WTC11 (cell line): Measurements from ENCODE around the gene ARAP2. TPM values are rescaled to one million over a fixed set of nuclear protein-coding genes. Genes with fewer than 3 reads are reported as not detected.

Experiments used
- ATAC-seq: fragments of 200-7000 bp; cut with Tn5 transposase; 2 replicates; pipeline ENCODE4 v1.10.0; 2021; ENCODE audit warnings: mild to moderate bottlenecking, moderate library complexity
- CTCF ChIA-PET: fragments of 300-600 bp; sonication (Branson Sonifier 250); formaldehyde crosslinking; loops from one replicate; lab custom pipeline; 2021; ENCODE audit warnings: antibody characterized with exemption; lab: Charles Lee
- POLR2A ChIA-PET: fragments of 350-600 bp; sonication (Branson Sonifier 250); formaldehyde crosslinking; loops from one replicate; lab custom pipeline; 2021; ENCODE audit warnings: antibody characterized with exemption; lab: Charles Lee
- DNase-seq: peaks from one replicate; pipeline ENCODE4 v3.0.0; 2021; ENCODE audit warnings: low spot score
- H3K27ac Mint-ChIP-seq: 2 replicates; pipeline ENCODE4 v1.8.0; 2021; ENCODE audit warnings: mixed read lengths
- H3K27me3 Mint-ChIP-seq: 2 replicates; pipeline ENCODE4 v1.8.0; 2021; ENCODE audit warnings: low read depth, mild to moderate bottlenecking, moderate library complexity, mixed read lengths
- H3K36me3 Mint-ChIP-seq: 2 replicates; pipeline ENCODE4 v1.8.0; 2021; ENCODE audit warnings: mixed read lengths
- H3K4me1 Mint-ChIP-seq: 2 replicates; pipeline ENCODE4 v1.8.0; 2022; ENCODE audit warnings: mixed read lengths
- H3K4me3 Mint-ChIP-seq: 2 replicates; pipeline ENCODE4 v1.8.0; 2021; ENCODE audit warnings: mild to moderate bottlenecking, moderate library complexity, mixed read lengths
- H3K9me3 Mint-ChIP-seq: 2 replicates; pipeline ENCODE4 v1.8.0; 2021; ENCODE audit warnings: mixed read lengths
- AR ChIP-seq: fragments of 250-450 bp; sonication (Bioruptor Pico); IDR thresholded peaks from 2 replicates; pipeline ENCODE4 v1.9.0; 2021; ENCODE audit warnings: mild to moderate bottlenecking
- ATF3 ChIP-seq: sonication (generic); formaldehyde crosslinking; conservative IDR thresholded peaks from 2 replicates; pipeline ENCODE4 v1.8.1; 2022; ENCODE audit warnings: mild to moderate bottlenecking, missing genetic modification reagents
- CREM ChIP-seq: sonication (generic); formaldehyde crosslinking; IDR thresholded peaks from 2 replicates; pipeline ENCODE4 v1.8.1; 2022; ENCODE audit warnings: mild to moderate bottlenecking, missing genetic modification reagents, moderate library complexity
- E2F4 ChIP-seq: sonication (generic); formaldehyde crosslinking; IDR thresholded peaks from 2 replicates; pipeline ENCODE4 v1.8.1; 2022; ENCODE audit warnings: low read depth, mild to moderate bottlenecking, moderate library complexity, missing genetic modification reagents, borderline replicate concordance
- ESRRA ChIP-seq: sonication (generic); formaldehyde crosslinking; IDR thresholded peaks from 2 replicates; pipeline ENCODE4 v1.8.1; 2022; ENCODE audit warnings: mild to moderate bottlenecking, missing genetic modification reagents, borderline replicate concordance
- FOXP1 ChIP-seq: sonication (generic); formaldehyde crosslinking; IDR thresholded peaks from 2 replicates; pipeline ENCODE4 v1.8.0; 2022; ENCODE audit warnings: missing genetic modification reagents, mild to moderate bottlenecking, moderate library complexity, borderline replicate concordance
- KAT7 ChIP-seq: sonication (generic); formaldehyde crosslinking; IDR thresholded peaks from 2 replicates; pipeline ENCODE4 v1.8.1; 2023; ENCODE audit warnings: missing genetic modification reagents, mild to moderate bottlenecking, borderline replicate concordance
- MAX ChIP-seq: sonication (generic); formaldehyde crosslinking; IDR thresholded peaks from 2 replicates; pipeline ENCODE4 v1.8.0; 2022; ENCODE audit warnings: mild to moderate bottlenecking, missing genetic modification reagents
- NFE2L1 ChIP-seq: sonication (generic); formaldehyde crosslinking; IDR thresholded peaks from 2 replicates; pipeline ENCODE4 v1.8.1; 2023; ENCODE audit warnings: missing genetic modification reagents
- NR2C2 ChIP-seq: sonication (generic); formaldehyde crosslinking; IDR thresholded peaks from 2 replicates; pipeline ENCODE4 v1.8.0; 2022; ENCODE audit warnings: mild to moderate bottlenecking, missing genetic modification reagents
- OVOL2 ChIP-seq: fragments of 250-450 bp; sonication (Bioruptor Pico); IDR thresholded peaks from 2 replicates; pipeline ENCODE4 v1.9.0; 2021; ENCODE audit warnings: mild to moderate bottlenecking, borderline replicate concordance
- RELA ChIP-seq: sonication (generic); formaldehyde crosslinking; IDR thresholded peaks from 2 replicates; pipeline ENCODE4 v1.8.1; 2022; ENCODE audit warnings: missing genetic modification reagents, mild to moderate bottlenecking, borderline replicate concordance
- SMAD3 ChIP-seq: sonication (generic); formaldehyde crosslinking; IDR thresholded peaks from 2 replicates; pipeline ENCODE4 v1.8.0; 2022; ENCODE audit warnings: missing genetic modification reagents, mild to moderate bottlenecking, borderline replicate concordance
- TP53 ChIP-seq: sonication (generic); formaldehyde crosslinking; IDR thresholded peaks from 2 replicates; pipeline ENCODE4 v1.8.1; 2023; ENCODE audit warnings: mild to moderate bottlenecking, missing genetic modification reagents
- ZNF232 ChIP-seq: sonication (generic); formaldehyde crosslinking; IDR thresholded peaks from 2 replicates; pipeline ENCODE4 v1.8.0; 2022; ENCODE audit warnings: mild to moderate bottlenecking, missing genetic modification reagents
- ZNF396 ChIP-seq: fragments of 250-450 bp; sonication (Bioruptor Pico); IDR thresholded peaks from 2 replicates; pipeline ENCODE4 v1.8.0; 2021; ENCODE audit warnings: mild to moderate bottlenecking, moderate library complexity, borderline replicate concordance
- ZNF416 ChIP-seq: fragments of 250-450 bp; sonication (Bioruptor Pico); IDR thresholded peaks from 2 replicates; pipeline ENCODE4 v1.9.0; 2021; ENCODE audit warnings: mild to moderate bottlenecking, inconsistent platforms
- ZNF423 ChIP-seq: fragments of 250-450 bp; sonication (Bioruptor Pico); IDR thresholded peaks from 2 replicates; pipeline ENCODE4 v2.1.2; 2022; ENCODE audit warnings: mild to moderate bottlenecking, moderate library complexity
- ZNF671 ChIP-seq: fragments of 250-450 bp; sonication (Bioruptor Pico); IDR thresholded peaks from 2 replicates; pipeline ENCODE4 v1.8.0; 2021; ENCODE audit warnings: mild to moderate bottlenecking
- total RNA-seq: library from RNA; stranded (reverse); gene quantifications from 3 replicates; pipeline ENCODE4 v1.2.3, GENCODE V29; 2021
- TF ChIP-seq, protein P1 (sequence below): sonication (generic); formaldehyde crosslinking; IDR thresholded peaks from 2 replicates; pipeline ENCODE4 v1.8.0; 2023; ENCODE audit warnings: missing genetic modification reagents
- TF ChIP-seq, protein P2 (sequence below): sonication (generic); formaldehyde crosslinking; IDR thresholded peaks from 2 replicates; pipeline ENCODE4 v1.8.1; 2023; ENCODE audit warnings: mild to moderate bottlenecking, missing genetic modification reagents
- TF ChIP-seq, protein P3 (sequence below): sonication (generic); formaldehyde crosslinking; IDR thresholded peaks from 2 replicates; pipeline ENCODE4 v1.8.1; 2023; ENCODE audit warnings: mild to moderate bottlenecking, missing genetic modification reagents

The ARAP2 gene
- total RNA-seq, 1 experiment from 2014 or later, result 1.0 TPM

DNA sequence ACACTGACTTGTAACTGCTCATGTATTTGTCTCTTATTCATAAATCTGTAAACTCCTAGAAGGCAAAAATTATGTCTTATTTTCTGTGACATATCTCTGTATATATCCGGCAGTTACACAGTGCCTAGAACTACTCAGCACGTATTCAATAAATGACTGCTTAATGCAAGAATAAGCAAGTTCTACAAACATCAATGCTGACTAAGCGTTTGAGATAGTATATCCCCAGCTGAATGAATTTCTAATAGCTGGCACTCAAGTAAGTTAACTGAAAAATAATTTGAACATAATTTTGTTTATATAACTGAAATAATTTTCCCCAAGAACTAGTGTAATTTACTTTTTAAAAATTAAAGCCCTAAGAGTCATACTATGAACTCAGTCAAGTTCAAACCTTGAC lies 113.7 kb downstream of the ARAP2 start:
- ATAC-seq (no peak), DNase-seq (no peak)
- H3K4me1 Mint-ChIP-seq, result peaks cover 18% of the 10 kb centered on the region
- POLR2A ChIA-PET, result interaction anchor here (0.5 kb wide), 1 partner anchor 311 kb away, joined by 3 read pairs; no protein-coding TSS in a partner anchor
- H3K27ac Mint-ChIP-seq, result no peak overlapping the region
- no peaks in the 10 kb centered on the region for H3K27me3 Mint-ChIP-seq
- no peak for TF ChIP-seq ZNF671 (CRISPR knock-in tag)
- no peak for TF ChIP-seq NFE2L1
- TF ChIP-seq NR2C2 (CRISPR knock-in tag), result no peak
- TF ChIP-seq ATF3, result no peak
- no peak for TF ChIP-seq TP53 (CRISPR knock-in tag)
- no peak for TF ChIP-seq MAX (CRISPR knock-in tag)
- no peak for TF ChIP-seq ZNF423
- no peak for TF ChIP-seq KAT7 (CRISPR knock-in tag)
- no peak for TF ChIP-seq ZNF232 (CRISPR knock-in tag)
- TF ChIP-seq, protein P1, sequence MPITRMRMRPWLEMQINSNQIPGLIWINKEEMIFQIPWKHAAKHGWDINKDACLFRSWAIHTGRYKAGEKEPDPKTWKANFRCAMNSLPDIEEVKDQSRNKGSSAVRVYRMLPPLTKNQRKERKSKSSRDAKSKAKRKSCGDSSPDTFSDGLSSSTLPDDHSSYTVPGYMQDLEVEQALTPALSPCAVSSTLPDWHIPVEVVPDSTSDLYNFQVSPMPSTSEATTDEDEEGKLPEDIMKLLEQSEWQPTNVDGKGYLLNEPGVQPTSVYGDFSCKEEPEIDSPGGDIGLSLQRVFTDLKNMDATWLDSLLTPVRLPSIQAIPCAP, result no peak
- H3K36me3 Mint-ChIP-seq, result no peaks in the 10 kb centered on the region
- no peak overlapping the region for H3K4me3 Mint-ChIP-seq
- no peaks in the 10 kb centered on the region for H3K9me3 Mint-ChIP-seq
- CTCF ChIA-PET, result no interaction called here

GRCh38 chr4:36128689-36129088 lies 115.6 kb downstream of the ARAP2 start:
- H3K27ac Mint-ChIP-seq, result peak overlapping the region; percentile 2; the same call in 1 of the 2 replicates
- H3K4me1 Mint-ChIP-seq, result peaks cover 18% of the 10 kb centered on the region
- ChIA-PET CTCF (interaction anchor here (0.7 kb wide), 1 partner anchor 721 kb away, joined by 4 read pairs; no protein-coding TSS in a partner anchor), POLR2A (no interaction called here)
- H3K9me3 Mint-ChIP-seq, result no peaks in the 10 kb centered on the region
- no peak for DNase-seq
- no peaks in the 10 kb centered on the region for H3K27me3 Mint-ChIP-seq
- no peak overlapping the region for H3K4me3 Mint-ChIP-seq
- TF ChIP-seq NR2C2 (CRISPR knock-in tag), result no peak
- TF ChIP-seq ZNF396, result no peak
- TF ChIP-seq, protein P2, sequence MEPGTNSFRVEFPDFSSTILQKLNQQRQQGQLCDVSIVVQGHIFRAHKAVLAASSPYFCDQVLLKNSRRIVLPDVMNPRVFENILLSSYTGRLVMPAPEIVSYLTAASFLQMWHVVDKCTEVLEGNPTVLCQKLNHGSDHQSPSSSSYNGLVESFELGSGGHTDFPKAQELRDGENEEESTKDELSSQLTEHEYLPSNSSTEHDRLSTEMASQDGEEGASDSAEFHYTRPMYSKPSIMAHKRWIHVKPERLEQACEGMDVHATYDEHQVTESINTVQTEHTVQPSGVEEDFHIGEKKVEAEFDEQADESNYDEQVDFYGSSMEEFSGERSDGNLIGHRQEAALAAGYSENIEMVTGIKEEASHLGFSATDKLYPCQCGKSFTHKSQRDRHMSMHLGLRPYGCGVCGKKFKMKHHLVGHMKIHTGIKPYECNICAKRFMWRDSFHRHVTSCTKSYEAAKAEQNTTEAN, result no peak
- TF ChIP-seq RELA (CRISPR knock-in tag), result no peak
- no peak for ATAC-seq
- no peaks in the 10 kb centered on the region for H3K36me3 Mint-ChIP-seq

DNA sequence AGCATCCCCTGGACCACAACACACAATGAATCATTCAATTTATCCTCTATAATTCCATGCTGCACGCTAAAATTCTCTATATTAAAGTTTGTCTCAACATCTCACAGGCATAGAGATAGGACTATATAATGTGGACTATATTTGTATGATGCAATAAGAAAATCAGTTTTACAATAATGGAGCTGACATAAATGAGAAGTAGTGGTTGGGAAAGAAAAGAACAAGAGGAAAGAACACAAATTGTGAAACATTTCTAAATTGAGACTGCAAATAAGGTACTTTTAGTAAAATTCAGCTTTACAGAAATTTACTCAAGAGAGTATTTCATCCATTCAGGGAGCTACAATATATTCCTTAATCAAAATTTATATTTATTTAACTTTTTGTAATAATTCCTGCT lies 120.4 kb downstream of the ARAP2 start:
- POLR2A ChIA-PET, result no interaction called here
- CTCF ChIA-PET, result no interaction called here
- H3K4me3 Mint-ChIP-seq, result no peak overlapping the region
- no peak for ATAC-seq
- H3K27me3 Mint-ChIP-seq, result no peaks in the 10 kb centered on the region
- H3K9me3 Mint-ChIP-seq, result peaks cover 3% of the 10 kb centered on the region; the same call in 1 of the 2 replicates
- peaks cover 9% of the 10 kb centered on the region for H3K4me1 Mint-ChIP-seq
- no peak for DNase-seq
- H3K36me3 Mint-ChIP-seq, result no peaks in the 10 kb centered on the region
- no peak overlapping the region for H3K27ac Mint-ChIP-seq
- TF ChIP-seq NFE2L1, result no peak
- TF ChIP-seq RELA (CRISPR knock-in tag), result no peak
- TF ChIP-seq AR (CRISPR knock-in tag), result no peak
- TF ChIP-seq CREM (CRISPR knock-in tag), result no peak
- no peak for TF ChIP-seq OVOL2 (CRISPR knock-in tag)
- no peak for TF ChIP-seq SMAD3 (CRISPR knock-in tag)
- TF ChIP-seq E2F4, result no peak
- no peak for TF ChIP-seq ESRRA (CRISPR knock-in tag)
- TF ChIP-seq ZNF416 (CRISPR knock-in tag), result no peak
- no peak for TF ChIP-seq FOXP1
- no peak for TF ChIP-seq NR2C2 (CRISPR knock-in tag)
- TF ChIP-seq, protein P3, sequence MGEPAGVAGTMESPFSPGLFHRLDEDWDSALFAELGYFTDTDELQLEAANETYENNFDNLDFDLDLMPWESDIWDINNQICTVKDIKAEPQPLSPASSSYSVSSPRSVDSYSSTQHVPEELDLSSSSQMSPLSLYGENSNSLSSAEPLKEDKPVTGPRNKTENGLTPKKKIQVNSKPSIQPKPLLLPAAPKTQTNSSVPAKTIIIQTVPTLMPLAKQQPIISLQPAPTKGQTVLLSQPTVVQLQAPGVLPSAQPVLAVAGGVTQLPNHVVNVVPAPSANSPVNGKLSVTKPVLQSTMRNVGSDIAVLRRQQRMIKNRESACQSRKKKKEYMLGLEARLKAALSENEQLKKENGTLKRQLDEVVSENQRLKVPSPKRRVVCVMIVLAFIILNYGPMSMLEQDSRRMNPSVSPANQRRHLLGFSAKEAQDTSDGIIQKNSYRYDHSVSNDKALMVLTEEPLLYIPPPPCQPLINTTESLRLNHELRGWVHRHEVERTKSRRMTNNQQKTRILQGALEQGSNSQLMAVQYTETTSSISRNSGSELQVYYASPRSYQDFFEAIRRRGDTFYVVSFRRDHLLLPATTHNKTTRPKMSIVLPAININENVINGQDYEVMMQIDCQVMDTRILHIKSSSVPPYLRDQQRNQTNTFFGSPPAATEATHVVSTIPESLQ (CRISPR knock-in tag), result no peak
